HG02642 (cell line): ENCODE measurements around the gene SMCO2.

Experiments used
- ATAC-seq: cut with Tn5 transposase; IDR thresholded peaks from one replicate; pipeline ENCODE4 v1.9.1; 2021; ENCODE audit warnings: mild to moderate bottlenecking; ENCODE audit not compliant: unreplicated experiment, poor library complexity

SMCO2 gene

GRCh38 chr12:27548301-27549199, 102.0 kb downstream of the SMCO2 start:
- ATAC-seq = no peak

GRCh38 chr12:27549236-27549800, 102.8 kb downstream of the SMCO2 start:
- ATAC-seq = no peak

- no peak for ATAC-seq
Measured at GRCh38 chr12:27549801-27550652, 103.5 kb downstream of the SMCO2 start.

GRCh38 chr12:27550653-27550975, 104.1 kb downstream of the SMCO2 start:
- ATAC-seq = no peak

- ATAC-seq = no peak
Measured at GRCh38 chr12:27551172-27551840, 104.8 kb downstream of the SMCO2 start.
